Measurements from ENCODE around the gene FOXN4. TPM values are rescaled to one million over a fixed set of nuclear protein-coding genes. Genes with fewer than 3 reads are reported as not detected.

The FOXN4 gene
- total RNA-seq (not detected), polyA plus RNA-seq (under 1 TPM in 1 of 2 donors, not detected in 1; 0.12 TPM)

- DNase-seq (no peak), FAIRE-seq (no peak), ATAC-seq (peak in 1 of 4 donors; percentile 14)
- no peaks in the 10 kb centered on the region for H3K9me3 ChIP-seq
- H3K27me3 ChIP-seq, result peaks cover 0 to 2% (median 0%) of the 10 kb centered on the region in 4 donors
- H3K27ac ChIP-seq, result no peak within 1 kb of the TSS
- peaks cover 0 to 11% (median 8%) of the 10 kb centered on the region in 3 donors for H3K4me1 ChIP-seq
- intact Hi-C loops (cut with DNase I), result no loop called here
- 10 to 11% methylated on average over 43 of the region's 43 CpGs for WGBS, 2 donors
- H3K36me3 ChIP-seq, result no peaks in the 10 kb centered on the region
- no peak for TF ChIP-seq CTCF (IDR thresholded peaks at IDR 0.05)
- peak within 1 kb of the TSS; percentile 3 to 50 (median 26) for H3K4me3 ChIP-seq
Observed at GRCh38 chr12:109308534-109309380, at the start of gene FOXN4. FOXN4 (minus strand) TSS chr12:109309284; CDS start chr12:109308321, 963 bp downstream.

GRCh38 chr12:109358154-109358869, 49.2 kb upstream of the FOXN4 start:
- intact Hi-C loops (cut with DNase I), result no loop called here
- TF ChIP-seq CTCF (IDR thresholded peaks at IDR 0.05), result no peak
- no peak for ATAC-seq
- Histone ChIP-seq H3K27me3 (no peaks in the 10 kb centered on the region), H3K4me1 (no peaks in the 10 kb centered on the region), H3K4me3 (no peak overlapping the region), H3K9me3 (no peaks in the 10 kb centered on the region), H3K36me3 (no peaks in the 10 kb centered on the region), H3K27ac (no peak overlapping the region)
- 65 to 75% methylated on average over 10 of the region's 10 CpGs for WGBS, 2 donors
- no peak for DNase-seq
- FAIRE-seq, result no peak

- H3K9me3 ChIP-seq, result no peaks in the 10 kb centered on the region
- WGBS, 2 donors, result 14 to 16% methylated on average over 2 of the region's 2 CpGs
- intact Hi-C loops (cut with DNase I), result no loop called here
- no peak overlapping the region for H3K4me3 ChIP-seq
- no peaks in the 10 kb centered on the region for H3K4me1 ChIP-seq
- H3K27me3 ChIP-seq, result no peaks in the 10 kb centered on the region
- no peak overlapping the region for H3K27ac ChIP-seq
- no peak for TF ChIP-seq CTCF (IDR thresholded peaks at IDR 0.05)
- FAIRE-seq (no peak), DNase-seq (no peak), ATAC-seq (no peak)
- H3K36me3 ChIP-seq, result no peaks in the 10 kb centered on the region
Observed at GRCh38 chr12:109357032-109357431, 47.9 kb upstream of the FOXN4 start.

GRCh38 chr12:109356577-109356976, 47.5 kb upstream of the FOXN4 start:
- Histone ChIP-seq H3K4me1 (no peaks in the 10 kb centered on the region), H3K27me3 (no peaks in the 10 kb centered on the region), H3K4me3 (no peak overlapping the region), H3K27ac (no peak overlapping the region), H3K36me3 (no peaks in the 10 kb centered on the region), H3K9me3 (no peaks in the 10 kb centered on the region)
- no peak for DNase-seq
- intact Hi-C loops (cut with DNase I), result no loop called here
- ATAC-seq, result no peak
- no peak for TF ChIP-seq CTCF (IDR thresholded peaks at IDR 0.05)
- FAIRE-seq, result no peak
- WGBS, 2 donors, result 66 to 70% methylated on average over 3 of the region's 3 CpGs
